ENCODE data around the gene GRIPAP1. TPM values are rescaled to one million over a fixed set of nuclear protein-coding genes. Genes with fewer than 3 reads are reported as not detected.
A peak's percentile ranks its signal among the peaks of the same experiment; 100 is the strongest.

GRIPAP1 gene
- total RNA-seq, 4 donors from 2014 or later: 24.7 to 36.4 (median 33.7) TPM

DNA sequence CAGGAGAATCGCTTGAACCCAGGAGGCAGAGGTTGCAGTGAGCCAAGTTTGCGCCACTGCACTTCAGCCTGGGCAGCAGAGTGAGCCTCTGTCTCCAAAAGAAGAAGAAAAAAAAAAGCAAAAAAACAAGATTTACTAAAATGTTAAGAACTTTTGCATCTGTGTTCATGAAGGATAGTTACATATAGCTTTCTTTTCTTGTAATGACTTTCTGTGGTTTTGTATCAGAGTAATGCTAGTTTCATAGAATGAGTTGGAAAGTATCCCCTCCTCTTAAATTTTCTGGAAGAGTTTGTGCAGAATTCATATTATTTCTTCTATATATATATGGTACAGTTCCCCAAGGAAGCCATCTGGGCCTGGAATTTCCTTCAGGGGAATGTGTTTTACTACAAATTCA, 17.0 kb upstream of the GRIPAP1 start:
- no peak for DNase-seq (ENCODE audit: extremely low spot score)
- TF ChIP-seq POLR2A (IDR thresholded peaks at IDR 0.05; ENCODE audit: low read depth) (no peak), EP300 (IDR thresholded peaks at IDR 0.05) (no peak)
- 82% methylated on average over 2 of the region's 2 CpGs for whole genome bisulfite sequencing

DNA sequence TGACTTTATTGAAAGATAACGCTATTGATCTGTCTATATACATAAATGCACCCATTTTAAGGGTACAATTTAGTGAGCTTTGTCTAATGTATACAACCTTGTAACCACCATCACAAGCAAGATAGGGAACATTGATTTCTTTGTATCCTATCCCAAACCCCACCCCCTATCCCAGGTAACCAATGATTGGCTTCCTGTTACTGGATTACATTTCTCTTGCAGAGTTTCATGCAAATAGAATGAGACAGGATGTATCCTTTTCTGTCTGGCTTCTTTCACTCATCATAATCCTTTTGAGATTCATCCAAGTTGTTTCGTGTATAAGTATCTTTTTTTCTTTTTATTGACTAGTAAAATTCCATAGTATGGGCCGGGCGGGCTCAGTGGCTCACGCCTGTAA, 1.6 kb upstream of the GRIPAP1 start:
- TF ChIP-seq, protein P1, sequence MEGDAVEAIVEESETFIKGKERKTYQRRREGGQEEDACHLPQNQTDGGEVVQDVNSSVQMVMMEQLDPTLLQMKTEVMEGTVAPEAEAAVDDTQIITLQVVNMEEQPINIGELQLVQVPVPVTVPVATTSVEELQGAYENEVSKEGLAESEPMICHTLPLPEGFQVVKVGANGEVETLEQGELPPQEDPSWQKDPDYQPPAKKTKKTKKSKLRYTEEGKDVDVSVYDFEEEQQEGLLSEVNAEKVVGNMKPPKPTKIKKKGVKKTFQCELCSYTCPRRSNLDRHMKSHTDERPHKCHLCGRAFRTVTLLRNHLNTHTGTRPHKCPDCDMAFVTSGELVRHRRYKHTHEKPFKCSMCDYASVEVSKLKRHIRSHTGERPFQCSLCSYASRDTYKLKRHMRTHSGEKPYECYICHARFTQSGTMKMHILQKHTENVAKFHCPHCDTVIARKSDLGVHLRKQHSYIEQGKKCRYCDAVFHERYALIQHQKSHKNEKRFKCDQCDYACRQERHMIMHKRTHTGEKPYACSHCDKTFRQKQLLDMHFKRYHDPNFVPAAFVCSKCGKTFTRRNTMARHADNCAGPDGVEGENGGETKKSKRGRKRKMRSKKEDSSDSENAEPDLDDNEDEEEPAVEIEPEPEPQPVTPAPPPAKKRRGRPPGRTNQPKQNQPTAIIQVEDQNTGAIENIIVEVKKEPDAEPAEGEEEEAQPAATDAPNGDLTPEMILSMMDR (IDR thresholded peaks at IDR 0.05): no peak
- TF ChIP-seq POLR2AphosphoS5 (IDR thresholded peaks at IDR 0.05): no peak
- TF ChIP-seq POLR2A (IDR thresholded peaks at IDR 0.05; ENCODE audit: low read depth): no peak
- no peak for TF ChIP-seq EP300 (IDR thresholded peaks at IDR 0.05)
- Histone ChIP-seq H3K4me3 (no peak overlapping the region), H3K9me3 (no peaks in the 10 kb centered on the region), H3K27ac (replicated peaks in 1 of 4) (no peak overlapping the region), H3K27me3 (no peaks in the 10 kb centered on the region), H3K36me3 (peaks cover 0 to 7% (median 3%) of the 10 kb centered on the region in 4 donors), H3K4me1 (peaks cover 7 to 17% (median 11%) of the 10 kb centered on the region in 4 donors)
- intact Hi-C loops (cut with DNase I): no loop called here
- DNase-seq (ENCODE audit: extremely low spot score): no peak
- WGBS: 75% methylated on average over 5 of the region's 5 CpGs

More for the DNA sequence above, 17.0 kb upstream of the GRIPAP1 start:
- no peaks in the 10 kb centered on the region for H3K9me3 ChIP-seq
- no peak overlapping the region for H3K4me3 ChIP-seq
- no peak overlapping the region for H3K27ac ChIP-seq (replicated peaks in 1 of 4)
- no peaks in the 10 kb centered on the region for H3K36me3 ChIP-seq
- no peaks in the 10 kb centered on the region for H3K27me3 ChIP-seq
- intact Hi-C loops (cut with DNase I): no loop called here
- no peaks in the 10 kb centered on the region for H3K4me1 ChIP-seq

DNA sequence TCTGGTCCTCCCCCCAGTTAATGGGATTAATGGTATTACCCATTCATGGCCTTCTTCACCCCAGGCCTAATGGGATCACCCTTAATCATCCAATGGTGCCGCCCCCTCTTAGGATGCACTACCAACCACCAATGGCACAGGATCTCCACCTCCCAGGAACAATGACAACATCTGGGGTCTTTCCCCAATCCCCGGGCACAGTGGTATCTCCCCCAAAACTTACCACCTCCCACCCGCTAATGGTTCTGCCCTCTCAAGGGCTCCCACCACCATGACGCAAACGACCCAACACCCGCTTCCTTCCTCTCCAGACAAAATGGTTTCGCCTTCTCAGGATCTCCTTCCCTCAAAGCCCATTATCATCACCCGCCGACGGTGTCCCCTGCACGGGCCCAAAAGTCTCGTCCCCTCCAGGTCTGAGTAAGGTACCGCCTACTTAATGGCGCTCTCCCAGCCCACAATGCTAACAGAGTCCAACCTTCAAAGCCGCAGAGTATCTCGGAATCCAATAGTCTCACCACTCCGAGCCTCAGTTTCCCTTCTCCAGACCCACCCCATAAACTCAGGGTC, 458 bp downstream of the GRIPAP1 start:
- TF ChIP-seq, protein P1 (IDR thresholded peaks at IDR 0.05): no peak
- no peak for TF ChIP-seq POLR2A (IDR thresholded peaks at IDR 0.05; ENCODE audit: low read depth)
- no peak for TF ChIP-seq POLR2AphosphoS5 (IDR thresholded peaks at IDR 0.05)
- no peak for TF ChIP-seq EP300 (IDR thresholded peaks at IDR 0.05)
- H3K27me3 ChIP-seq: no peaks in the 10 kb centered on the region
- no peak for DNase-seq (ENCODE audit: extremely low spot score)
- WGBS: 39% methylated on average over 17 of the region's 17 CpGs
- no peaks in the 10 kb centered on the region for H3K9me3 ChIP-seq
- intact Hi-C loops (cut with DNase I): no loop called here
- H3K36me3 ChIP-seq: peaks cover 0 to 27% (median 21%) of the 10 kb centered on the region in 4 donors
- peak overlapping the region; percentile 74 to 82 (median 80) for H3K27ac ChIP-seq (replicated peaks in 1 of 4)
- peaks cover 7 to 17% (median 11%) of the 10 kb centered on the region in 4 donors for H3K4me1 ChIP-seq
- peak overlapping the region; percentile 62 to 73 (median 66) for H3K4me3 ChIP-seq

DNA sequence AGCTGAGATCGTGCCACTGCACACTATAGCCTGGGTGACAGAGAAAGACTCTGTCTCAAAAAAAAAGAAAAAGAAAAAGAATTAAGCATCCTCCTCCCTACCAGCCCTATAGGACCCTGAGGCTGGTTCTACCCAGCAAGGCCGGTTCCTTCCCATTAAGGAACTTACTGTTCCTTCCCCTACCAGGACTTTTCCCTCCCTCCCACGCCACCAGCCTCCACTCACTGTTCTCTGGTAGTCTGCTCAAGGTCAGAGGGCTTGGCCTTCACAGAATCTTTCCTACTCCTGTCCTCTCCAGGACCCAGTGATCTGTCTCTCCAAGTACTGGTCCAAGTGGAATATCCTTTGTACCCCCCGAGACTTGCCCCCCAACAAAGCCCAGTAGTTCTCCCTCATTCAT, 1.4 kb downstream of the GRIPAP1 start:
- intact Hi-C loops (cut with DNase I): no loop called here
- 91% methylated on average over 4 of the region's 4 CpGs for WGBS
- TF ChIP-seq, protein P1 (IDR thresholded peaks at IDR 0.05): no peak
- TF ChIP-seq POLR2A (IDR thresholded peaks at IDR 0.05; ENCODE audit: low read depth) (no peak), POLR2AphosphoS5 (IDR thresholded peaks at IDR 0.05) (no peak), EP300 (IDR thresholded peaks at IDR 0.05) (no peak)

DNA sequence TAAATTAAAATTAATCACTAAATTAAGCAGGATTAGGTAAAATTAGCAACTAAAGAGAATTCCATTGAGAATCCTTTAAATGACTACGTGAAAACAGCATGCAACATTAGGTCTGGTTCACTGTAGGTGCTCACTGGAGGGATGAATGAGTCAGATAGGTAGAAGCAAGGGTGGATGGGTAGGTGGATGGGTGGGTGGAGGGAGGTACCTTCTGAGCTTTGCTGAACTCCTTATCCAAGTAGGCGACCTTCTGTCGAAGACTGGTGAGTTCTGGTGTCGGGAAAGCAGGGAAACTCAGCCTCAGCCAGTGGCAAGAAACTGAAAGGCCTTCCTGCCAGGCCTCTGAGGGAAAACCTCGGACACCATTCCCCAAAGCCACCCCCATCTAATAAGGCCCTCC, 3.0 kb downstream of the GRIPAP1 start:
- H3K9me3 ChIP-seq: no peaks in the 10 kb centered on the region
- DNase-seq (ENCODE audit: extremely low spot score): no peak
- H3K36me3 ChIP-seq: peaks cover 0 to 41% (median 32%) of the 10 kb centered on the region in 4 donors
- peaks cover 7 to 17% (median 11%) of the 10 kb centered on the region in 4 donors for H3K4me1 ChIP-seq
- TF ChIP-seq POLR2AphosphoS5 (IDR thresholded peaks at IDR 0.05) (no peak), POLR2A (IDR thresholded peaks at IDR 0.05; ENCODE audit: low read depth) (no peak), EP300 (IDR thresholded peaks at IDR 0.05) (no peak)
- TF ChIP-seq, protein P1 (IDR thresholded peaks at IDR 0.05): no peak
- no peak overlapping the region for H3K27ac ChIP-seq (replicated peaks in 1 of 4)
- no peak overlapping the region for H3K4me3 ChIP-seq
- 80% methylated on average over 5 of the region's 5 CpGs for WGBS
- intact Hi-C loops (cut with DNase I): no loop called here
- H3K27me3 ChIP-seq: no peaks in the 10 kb centered on the region

More for the DNA sequence above, 1.4 kb downstream of the GRIPAP1 start:
- peaks cover 7 to 17% (median 11%) of the 10 kb centered on the region in 4 donors for H3K4me1 ChIP-seq
- H3K36me3 ChIP-seq: peaks cover 0 to 33% (median 28%) of the 10 kb centered on the region in 4 donors
- H3K27me3 ChIP-seq: no peaks in the 10 kb centered on the region
- H3K27ac ChIP-seq (replicated peaks in 1 of 4): no peak overlapping the region
- no peak overlapping the region for H3K4me3 ChIP-seq
- no peak for DNase-seq (ENCODE audit: extremely low spot score)
- no peaks in the 10 kb centered on the region for H3K9me3 ChIP-seq
